IMR-90 (cell line): ENCODE results near the gene SV2C. TPM values are rescaled to one million over a fixed set of nuclear protein-coding genes. Genes with fewer than 3 reads are reported as not detected.

Source experiments
- ATAC-seq: fragments of 200-7000 bp; cut with Tn5 transposase; 2 replicates; pipeline ENCODE4 v1.9.1; 2020; ENCODE audit warnings: low read depth, mild to moderate bottlenecking, moderate library complexity
- BruUV-seq: library from RNA; stranded (reverse); fragments of 400-500 nt; replicated peaks from 2 replicates; lab custom pipeline; 2021; lab: Mats Ljungman, UMichigan
- CTCF ChIA-PET: fragments of 300-600 bp; formaldehyde crosslinking; extraction: SDS; loops from one replicate; lab custom pipeline; 2021; ENCODE audit warnings: antibody characterized with exemption; lab: Yijun Ruan, JAX
- POLR2A ChIA-PET: fragments of 300-600 bp; sonication (Branson Sonifier 250); formaldehyde crosslinking; loops from one replicate; lab custom pipeline; 2022; ENCODE audit warnings: antibody characterized with exemption; ENCODE audit not compliant: unreplicated experiment; lab: Charles Lee
- DNase-seq: peaks from one replicate; pipeline ENCODE4 v3.0.0; 2013
- H2AFZ ChIP-seq: replicated peaks from 2 replicates; pipeline ENCODE3; 2013; ENCODE audit warnings: low read length, mild to moderate bottlenecking; ENCODE audit not compliant: poor library complexity
- H2AK5ac ChIP-seq: 2 replicates; pipeline ENCODE4 v1.6.1; 2013; ENCODE audit warnings: low read depth, low read length, inconsistent platforms
- H2AK9ac ChIP-seq: replicated peaks from 2 replicates; pipeline ENCODE3; 2013; ENCODE audit warnings: mild to moderate bottlenecking, low read depth, low read length, moderate library complexity; ENCODE audit not compliant: poor library complexity
- H2BK120ac ChIP-seq: 2 replicates; pipeline ENCODE4 v1.6.1; 2013; ENCODE audit warnings: low read depth, low read length, inconsistent platforms
- H2BK15ac ChIP-seq: 3 replicates; pipeline ENCODE4 v1.6.1; 2013; ENCODE audit warnings: low read depth, low read length, inconsistent platforms
- H2BK20ac ChIP-seq: 2 replicates; pipeline ENCODE4 v1.6.1; 2013; ENCODE audit warnings: low read depth, mild to moderate bottlenecking, inconsistent platforms, low read length, moderate library complexity
- H2BK5ac ChIP-seq: 2 replicates; pipeline ENCODE4 v1.6.1; 2013; ENCODE audit warnings: mild to moderate bottlenecking, low read depth, low read length, inconsistent platforms; ENCODE audit not compliant: poor library complexity, severe bottlenecking
- H3K14ac ChIP-seq: replicated peaks from 2 replicates; pipeline ENCODE4 v1.6.1; 2013; ENCODE audit warnings: low read depth, low read length, inconsistent platforms
- H3K18ac ChIP-seq: 2 replicates; pipeline ENCODE4 v1.6.1; 2013; ENCODE audit warnings: low read depth, low read length, control low read depth
- H3K23ac ChIP-seq: 2 replicates; pipeline ENCODE4 v1.6.1; 2013; ENCODE audit warnings: low read depth, low read length, inconsistent platforms
- H3K27ac ChIP-seq: 2 replicates; pipeline ENCODE4 v1.5.1; 2013; ENCODE audit warnings: mild to moderate bottlenecking, control low read depth, low read length; ENCODE audit not compliant: insufficient read depth
- H3K27me3 ChIP-seq: 2 replicates; pipeline ENCODE4 v1.6.1; 2013; ENCODE audit warnings: low read length; ENCODE audit not compliant: control insufficient read depth, insufficient read depth
- H3K36me3 ChIP-seq: 2 replicates; pipeline ENCODE4 v1.6.1; 2013; ENCODE audit warnings: low read length, mixed read lengths; ENCODE audit not compliant: control insufficient read depth, insufficient read depth
- H3K4ac ChIP-seq: 2 replicates; pipeline ENCODE4 v1.6.1; 2013; ENCODE audit warnings: low read depth, low read length, inconsistent platforms
- H3K4me1 ChIP-seq: 2 replicates; pipeline ENCODE4 v1.6.1; 2013; ENCODE audit warnings: low read length, mixed read lengths; ENCODE audit not compliant: control insufficient read depth, insufficient read depth
- H3K4me2 ChIP-seq: 2 replicates; pipeline ENCODE4 v1.6.1; 2013; ENCODE audit warnings: low read depth, mild to moderate bottlenecking, control low read depth, low read length, moderate library complexity
- H3K4me3 ChIP-seq: 2 replicates; pipeline ENCODE4 v1.5.1; 2013; ENCODE audit warnings: low read depth, mild to moderate bottlenecking, control low read depth, low read length, moderate library complexity; ENCODE audit not compliant: insufficient read depth
- H3K56ac ChIP-seq: 2 replicates; pipeline ENCODE4 v1.6.1; 2013; ENCODE audit warnings: low read length, inconsistent platforms; ENCODE audit not compliant: insufficient read depth; ENCODE audit errors: extremely low read depth
- H3K79me1 ChIP-seq, 2 experiments: 2 replicates each; pipeline ENCODE4 v1.6.1; 2013; ENCODE audit warnings: low read length in 2 of 2, inconsistent platforms in 1 of 2, low read depth in 1 of 2
- H3K9ac ChIP-seq: 2 replicates; pipeline ENCODE4 v1.6.1; 2013; ENCODE audit warnings: low read depth, low read length, control low read depth
- H3K9me1 ChIP-seq: 2 replicates; pipeline ENCODE4 v1.6.1; 2013; ENCODE audit warnings: low read length, inconsistent platforms; ENCODE audit not compliant: insufficient read depth
- H3K9me3 ChIP-seq: 2 replicates; pipeline ENCODE4 v1.6.1; 2013; ENCODE audit warnings: low read length; ENCODE audit not compliant: control insufficient read depth, insufficient read depth
- H4K20me1 ChIP-seq: 2 replicates; pipeline ENCODE4 v1.6.1; 2013; ENCODE audit warnings: low read length, inconsistent platforms; ENCODE audit not compliant: insufficient read depth
- H4K5ac ChIP-seq: 2 replicates; pipeline ENCODE4 v1.6.1; 2013; ENCODE audit warnings: mild to moderate bottlenecking, low read depth, low read length, control low read depth
- H4K8ac ChIP-seq, 2 experiments: 2 replicates each; pipeline ENCODE4 v1.6.1; 2013; ENCODE audit warnings: low read depth in 2 of 2, low read length in 2 of 2, control low read depth in 1 of 2, inconsistent platforms in 1 of 2
- H4K91ac ChIP-seq: 2 replicates; pipeline ENCODE4 v1.6.1; 2013; ENCODE audit warnings: low read depth, low read length, inconsistent platforms; ENCODE audit not compliant: insufficient read depth
- CEBPB ChIP-seq: IDR thresholded peaks from 2 replicates; pipeline ENCODE4 v1.6.1; 2012; ENCODE audit warnings: low read depth, low read length, improper control_type of control experiment
- CHD1 ChIP-seq: IDR thresholded peaks from 2 replicates; pipeline ENCODE4 v1.6.1; 2012; ENCODE audit warnings: low read depth, low read length, improper control_type of control experiment
- FOS ChIP-seq: fragments of 150-350 bp; IDR thresholded peaks from 2 replicates; pipeline ENCODE4 v1.6.1; 2016; ENCODE audit warnings: low read depth, low read length
- MAZ ChIP-seq: IDR thresholded peaks from 2 replicates; pipeline ENCODE4 v1.6.1; 2012; ENCODE audit warnings: low read depth, mild to moderate bottlenecking, low read length, improper control_type of control experiment, moderate library complexity, borderline replicate concordance
- MXI1 ChIP-seq: IDR thresholded peaks from 2 replicates; pipeline ENCODE4 v1.6.1; 2012; ENCODE audit warnings: low read depth, mild to moderate bottlenecking, low read length, moderate library complexity, borderline replicate concordance
- POLR2A ChIP-seq: IDR thresholded peaks from 2 replicates; pipeline ENCODE4 v1.6.1; 2012; ENCODE audit warnings: mild to moderate bottlenecking, low read depth, low read length
- RCOR1 ChIP-seq: IDR thresholded peaks from 2 replicates; pipeline ENCODE4 v1.6.1; 2012; ENCODE audit warnings: mild to moderate bottlenecking, low read length, improper control_type of control experiment; ENCODE audit not compliant: insufficient replicate concordance
- RFX5 ChIP-seq: IDR thresholded peaks from 2 replicates; pipeline ENCODE4 v1.8.0; 2012; ENCODE audit warnings: low read depth, mild to moderate bottlenecking, low read length, moderate library complexity
- WGBS, 2 experiments: methylation state at CpG; one replicate each; pipeline versions ENCODE4 v1.1.5 to v1.1.7; 2013; ENCODE audit warnings: missing lambda C conversion rate in 2 of 2; ENCODE audit not compliant: insufficient read length in 1 of 2; ENCODE audit errors: extremely low coverage in 2 of 2; 5-methylcytosine and 5-hydroxymethylcytosine counted together
- dilution Hi-C: fragments of 300-500 bp; cut with HindIII; formaldehyde crosslinking; loops from one replicate; pipeline ENCODE4 v1.14.3; 2018; ENCODE audit warnings: low sequenced_read_pairs; ENCODE audit not compliant: unreplicated experiment
- in situ Hi-C: fragments of 300-500 bp; cut with MboI; formaldehyde crosslinking; loops from 3 replicates; pipeline ENCODE4 v1.14.3; 2019; ENCODE audit warnings: low sequenced_read_pairs, inconsistent platforms, mixed read lengths
- intact Hi-C: fragments of 100-400 bp; cut with micrococcal nuclease; formaldehyde crosslinking; loops from 2 replicates; pipeline ENCODE4 v1.10.0; 2022
- polyA plus RNA-seq, 3 experiments: library from polyadenylated mRNA; depleted of rRNA; stranded (reverse); fragments of >200 nt; gene quantifications; 2 replicates each; pipeline ENCODE4 v1.2.3, GENCODE V29; 2012; ENCODE audit warnings: low replicate concordance in 1 of 3
- total RNA-seq: library from RNA; depleted of rRNA; stranded (reverse); fragments of >200 nt; gene quantifications from 2 replicates; pipeline ENCODE4 v1.2.3, GENCODE V29; 2012
- TF ChIP-seq, protein P1 (sequence below): fragments of 150-350 bp; IDR thresholded peaks from 2 replicates; pipeline ENCODE4 v1.6.1; 2017; ENCODE audit warnings: mild to moderate bottlenecking, antibody characterized with exemption, low read length, low read depth
- TF ChIP-seq, protein P2 (sequence below): conservative IDR thresholded peaks from 2 replicates; pipeline ENCODE4 v1.5.1; 2012; ENCODE audit warnings: mild to moderate bottlenecking, low read depth, low read length, improper control_type of control experiment

SV2C gene
- total and polyA plus RNA-seq, 2 of the 4 experiments (the other 2 are of a cell fraction): not detected

DNA sequence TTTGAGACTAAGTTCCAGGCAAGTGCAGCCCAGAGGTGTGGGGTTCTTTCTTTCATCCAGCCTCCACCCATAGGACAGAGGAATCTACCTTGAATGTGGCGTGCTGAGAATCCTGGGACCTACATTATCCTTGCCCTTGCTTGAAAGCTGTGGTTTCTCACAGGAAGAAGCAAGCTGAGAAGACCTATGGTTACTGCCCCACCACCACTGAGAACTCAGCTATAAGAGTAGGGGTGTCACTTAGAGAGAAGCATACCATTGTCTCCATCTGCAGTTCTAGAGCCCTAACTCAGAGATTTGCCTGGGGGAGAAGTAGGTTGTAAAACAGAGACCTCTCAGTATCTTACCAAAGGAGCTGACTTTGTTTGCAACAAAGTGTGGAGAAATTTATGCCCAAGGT, 72.4 kb downstream of the SV2C start:
- Histone ChIP-seq H3K9ac (no peak overlapping the region), H3K14ac (no peak overlapping the region), H4K8ac (no peak overlapping the region), H3K9me3 (no peaks in the 10 kb centered on the region), H3K9me1 (no peaks in the 10 kb centered on the region), H4K91ac (no peak overlapping the region), H3K27me3 (no peaks in the 10 kb centered on the region), H2AK5ac (no peak overlapping the region), H3K4ac (no peak overlapping the region), H3K4me3 (no peak overlapping the region), H2BK120ac (no peak overlapping the region), H3K4me2 (no peak overlapping the region), H3K79me1 (no peaks in the 10 kb centered on the region), H2AFZ (no peak overlapping the region), H4K20me1 (no peaks in the 10 kb centered on the region), H3K18ac (no peak overlapping the region), H3K4me1 (no peaks in the 10 kb centered on the region), H3K36me3 (no peaks in the 10 kb centered on the region), H2BK15ac (no peak overlapping the region), H2AK9ac (no peak overlapping the region), H2BK5ac (no peak overlapping the region), H3K56ac (no peak overlapping the region), H3K27ac (no peak overlapping the region), H4K5ac (no peak overlapping the region), H3K23ac (no peak overlapping the region), H2BK20ac (no peak overlapping the region)
- intact Hi-C loops: no loop called here
- ChIA-PET POLR2A (no interaction called here), CTCF (no interaction called here)
- ATAC-seq (no peak), DNase-seq (no peak)
- WGBS, 2 experiments: no CpG with 5 or more reads among the region's 1 CpG
- no peak for TF ChIP-seq CEBPB
- no peak for TF ChIP-seq MXI1
- TF ChIP-seq, protein P1, sequence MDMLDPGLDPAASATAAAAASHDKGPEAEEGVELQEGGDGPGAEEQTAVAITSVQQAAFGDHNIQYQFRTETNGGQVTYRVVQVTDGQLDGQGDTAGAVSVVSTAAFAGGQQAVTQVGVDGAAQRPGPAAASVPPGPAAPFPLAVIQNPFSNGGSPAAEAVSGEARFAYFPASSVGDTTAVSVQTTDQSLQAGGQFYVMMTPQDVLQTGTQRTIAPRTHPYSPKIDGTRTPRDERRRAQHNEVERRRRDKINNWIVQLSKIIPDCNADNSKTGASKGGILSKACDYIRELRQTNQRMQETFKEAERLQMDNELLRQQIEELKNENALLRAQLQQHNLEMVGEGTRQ: no peak
- no peak for TF ChIP-seq POLR2A
- no peak for TF ChIP-seq FOS
- TF ChIP-seq RFX5: no peak
- TF ChIP-seq RCOR1: no peak
- no peak for TF ChIP-seq MAZ
- no peak for TF ChIP-seq CHD1
- TF ChIP-seq, protein P2, sequence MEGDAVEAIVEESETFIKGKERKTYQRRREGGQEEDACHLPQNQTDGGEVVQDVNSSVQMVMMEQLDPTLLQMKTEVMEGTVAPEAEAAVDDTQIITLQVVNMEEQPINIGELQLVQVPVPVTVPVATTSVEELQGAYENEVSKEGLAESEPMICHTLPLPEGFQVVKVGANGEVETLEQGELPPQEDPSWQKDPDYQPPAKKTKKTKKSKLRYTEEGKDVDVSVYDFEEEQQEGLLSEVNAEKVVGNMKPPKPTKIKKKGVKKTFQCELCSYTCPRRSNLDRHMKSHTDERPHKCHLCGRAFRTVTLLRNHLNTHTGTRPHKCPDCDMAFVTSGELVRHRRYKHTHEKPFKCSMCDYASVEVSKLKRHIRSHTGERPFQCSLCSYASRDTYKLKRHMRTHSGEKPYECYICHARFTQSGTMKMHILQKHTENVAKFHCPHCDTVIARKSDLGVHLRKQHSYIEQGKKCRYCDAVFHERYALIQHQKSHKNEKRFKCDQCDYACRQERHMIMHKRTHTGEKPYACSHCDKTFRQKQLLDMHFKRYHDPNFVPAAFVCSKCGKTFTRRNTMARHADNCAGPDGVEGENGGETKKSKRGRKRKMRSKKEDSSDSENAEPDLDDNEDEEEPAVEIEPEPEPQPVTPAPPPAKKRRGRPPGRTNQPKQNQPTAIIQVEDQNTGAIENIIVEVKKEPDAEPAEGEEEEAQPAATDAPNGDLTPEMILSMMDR: no peak
- BruUV-seq: no TSS peak
- dilution Hi-C loops: no loop called here
- in situ Hi-C loops: no loop called here
